Right lobe of liver (tissue), 6 donors: ENCODE results near the gene TRABD2B. TPM values are rescaled to one million over a fixed set of nuclear protein-coding genes. Genes with fewer than 3 reads are reported as not detected.

Experiments
- ATAC-seq, 4 donors: fragments of 200-7000 bp; cut with Tn5 transposase; one replicate each; pipeline ENCODE4 v1.9.1; 2020; ENCODE audit warnings: mild to moderate bottlenecking in 4 of 4, moderate library complexity in 4 of 4
- DNase-seq, 3 donors: peaks; one replicate each; pipeline ENCODE4 v3.0.0-alpha.2; 2020
- H3K27ac ChIP-seq, 3 donors: fragments of 200-600 bp; one replicate each; pipeline ENCODE4 v1.8.0; 2022
- H3K27me3 ChIP-seq, 2 donors: fragments of 200-600 bp; one replicate each; pipeline ENCODE4 v1.8.0; 2022
- H3K36me3 ChIP-seq, 4 donors: fragments of 200-600 bp; sonication (generic) in 1 of 4; one replicate each; pipeline versions ENCODE4 v1.5.1 to v1.8.0; 2017 to 2022; ENCODE audit warnings: control low read depth in 1 of 4
- H3K4me1 ChIP-seq, 4 donors: fragments of 200-600 bp; sonication (generic) in 1 of 4; one replicate each; pipeline versions ENCODE4 v1.5.1 to v1.8.0; 2017 to 2022; ENCODE audit warnings: control low read depth in 1 of 4
- H3K4me3 ChIP-seq, 3 donors: fragments of 200-600 bp; one replicate each; pipeline ENCODE4 v1.8.0; 2022
- H3K9me3 ChIP-seq, 4 donors: fragments of 200-600 bp; sonication (generic) in 1 of 4; one replicate each; pipeline versions ENCODE4 v1.5.1 to v1.8.0; 2017 to 2022; ENCODE audit warnings: control low read depth in 1 of 4
- CTCF ChIP-seq, 4 donors: fragments of 200-600 bp in 3 of 4; fragments of 450-650 bp in 1 of 4; IDR thresholded peaks; one replicate each; pipeline versions ENCODE4 v1.5.1 to v1.8.0; 2016 to 2022; ENCODE audit warnings: antibody characterized with exemption in 4 of 4, mild to moderate bottlenecking in 2 of 4
- POLR2A ChIP-seq: fragments of 450-650 bp; IDR thresholded peaks from one replicate; pipeline ENCODE4 v1.6.1; 2017; ENCODE audit warnings: antibody characterized with exemption, mild to moderate bottlenecking
- WGBS: methylation state at CpG from one replicate; pipeline ENCODE4 v1.1.6; 2018; ENCODE audit warnings: low coverage, low lambda C conversion rate; ENCODE audit not compliant: insufficient coverage; ENCODE audit errors: missing lambda C conversion rate; 5-methylcytosine and 5-hydroxymethylcytosine counted together
- intact Hi-C, 2 donors: fragments of 100-400 bp; cut with DNase I; formaldehyde crosslinking; loops; one replicate each; pipeline versions ENCODE4 v1.11.2 to v1.14.1; 2022
- total RNA-seq, 6 experiments: library from RNA; depleted of rRNA in 2 of 6; stranded (reverse); fragments of >200 nt in 2 of 6; fragmentation: NEBNext Ultra II Directional in 3 of 6; extraction: Animal tissue kit (Norgen Biotek cat#: 25700) in 3 of 6; gene quantifications; one replicate each; pipeline versions ENCODE4 v1.1.0 to v1.2.4, GENCODE V29; 2016 to 2023
- donor health status: DM: no; HTN: yes; CAD: no.
- donor health status: DM: no; HTN: no; CAD: no.
- donor health status: DM: no; HTN: no; CAD: no.
- donor health status: DM: no; HTN: yes; CAD: no.
- donor health status: DM: no; HTN: yes; CAD: no.

Gene TRABD2B
- total RNA-seq, 6 experiments from 2014 or later, result 0.55 to 9.5 (median 1.8) TPM

GRCh38 chr1:47805921-47806361 is 191.2 kb downstream of the TRABD2B start:
- DNase-seq, result no peak
- no peak for ATAC-seq
- no peaks in the 10 kb centered on the region for H3K36me3 ChIP-seq
- intact Hi-C loops, result no loop called here
- H3K4me1 ChIP-seq, result no peaks in the 10 kb centered on the region
- H3K9me3 ChIP-seq, result no peaks in the 10 kb centered on the region
- H3K4me3 ChIP-seq, result no peak overlapping the region
- WGBS, result 75% methylated on average over 6 of the region's 6 CpGs
- H3K27ac ChIP-seq, result no peak overlapping the region
- no peaks in the 10 kb centered on the region for H3K27me3 ChIP-seq
- TF ChIP-seq CTCF (IDR thresholded peaks at IDR 0.05) (no peak), POLR2A (no peak)

- Histone ChIP-seq H3K27ac (no peak overlapping the region), H3K4me1 (no peaks in the 10 kb centered on the region), H3K36me3 (no peaks in the 10 kb centered on the region), H3K9me3 (no peaks in the 10 kb centered on the region), H3K27me3 (no peaks in the 10 kb centered on the region), H3K4me3 (no peak overlapping the region)
- no peak for ATAC-seq
- TF ChIP-seq CTCF (IDR thresholded peaks at IDR 0.05) (no peak), POLR2A (no peak)
- DNase-seq, result no peak
- intact Hi-C loops, result no loop called here
These were observed 192.2 kb downstream of the TRABD2B start for GRCh38 chr1:47805018-47805417.

- Histone ChIP-seq H3K27me3 (no peaks in the 10 kb centered on the region), H3K36me3 (no peaks in the 10 kb centered on the region), H3K4me3 (no peak overlapping the region), H3K9me3 (no peaks in the 10 kb centered on the region), H3K27ac (no peak overlapping the region), H3K4me1 (no peaks in the 10 kb centered on the region)
- ATAC-seq (no peak), DNase-seq (no peak)
- TF ChIP-seq POLR2A, result no peak
- no peak for TF ChIP-seq CTCF (IDR thresholded peaks at IDR 0.05)
- intact Hi-C loops, result no loop called here
- 90% methylated on average over 2 of the region's 13 CpGs for WGBS
These were observed 193.2 kb downstream of the TRABD2B start for GRCh38 chr1:47803815-47804501.

GRCh38 chr1:47797575-47797974 is 199.6 kb downstream of the TRABD2B start:
- Histone ChIP-seq H3K36me3 (no peaks in the 10 kb centered on the region), H3K27me3 (no peaks in the 10 kb centered on the region), H3K4me3 (no peak overlapping the region), H3K9me3 (no peaks in the 10 kb centered on the region), H3K4me1 (no peaks in the 10 kb centered on the region), H3K27ac (no peak overlapping the region)
- intact Hi-C loops, result no loop called here
- DNase-seq (no peak), ATAC-seq (no peak)
- whole genome bisulfite sequencing, result 41% methylated on average over 2 of the region's 2 CpGs
- TF ChIP-seq CTCF (IDR thresholded peaks at IDR 0.05) (no peak), POLR2A (no peak)

GRCh38 chr1:47796626-47797025 is 200.6 kb downstream of the TRABD2B start:
- H3K4me3 ChIP-seq, result no peak overlapping the region
- intact Hi-C loops, result no loop called here
- H3K4me1 ChIP-seq, result no peaks in the 10 kb centered on the region
- WGBS, result 96% methylated on average over 5 of the region's 6 CpGs
- DNase-seq (no peak), ATAC-seq (no peak)
- H3K36me3 ChIP-seq, result no peaks in the 10 kb centered on the region
- no peaks in the 10 kb centered on the region for H3K27me3 ChIP-seq
- TF ChIP-seq POLR2A (no peak), CTCF (IDR thresholded peaks at IDR 0.05) (no peak)
- H3K9me3 ChIP-seq, result no peaks in the 10 kb centered on the region
- H3K27ac ChIP-seq, result no peak overlapping the region
